ENCODE results near the gene CGB1. TPM values are rescaled to one million over a fixed set of nuclear protein-coding genes. Genes with fewer than 3 reads are reported as not detected.
"Not testable (repeated sequence)": the region's sequence is repeated elsewhere in the genome, so short reads cannot be mapped to it uniquely, and the experiment has no call there.

CGB1 gene
- total RNA-seq, 1 donor from 2014 or later, result 13.7 TPM

- not testable (repeated sequence) for H3K36me3 ChIP-seq (ENCODE audit: control insufficient read depth, insufficient read depth, low read length); H3K4me3 ChIP-seq (ENCODE audit: low read depth, low read length); H3K27me3 ChIP-seq (ENCODE audit: control insufficient read depth, insufficient read depth, low read length); DNase-seq (ENCODE audit: low read depth)
- peak; percentile 43 for TF ChIP-seq CTCF (IDR thresholded peaks at IDR 0.05; ENCODE audit: insufficient read depth, low read length, poor library complexity, severe bottlenecking)
These were observed 4.9 kb downstream of the CGB1 start, which contains the start of gene CGB2 for GRCh38 chr19:49031642-49032301. CGB2 (plus strand) TSS chr19:49031890; CDS start chr19:49032096, 206 bp downstream.

GRCh38 chr19:49030323-49030722, 6.4 kb downstream of the CGB1 start:
- not testable (repeated sequence) for H3K27me3 ChIP-seq (ENCODE audit: control insufficient read depth, insufficient read depth, low read length); DNase-seq (ENCODE audit: low read depth); H3K4me3 ChIP-seq (ENCODE audit: low read depth, low read length); H3K36me3 ChIP-seq (ENCODE audit: control insufficient read depth, insufficient read depth, low read length)

GRCh38 chr19:49029749-49030148, 6.9 kb downstream of the CGB1 start:
- H3K36me3 ChIP-seq (ENCODE audit: control insufficient read depth, insufficient read depth, low read length); H3K4me3 ChIP-seq (ENCODE audit: low read depth, low read length); DNase-seq (ENCODE audit: low read depth); H3K27me3 ChIP-seq (ENCODE audit: control insufficient read depth, insufficient read depth, low read length): not testable (repeated sequence)

GRCh38 chr19:49028686-49029085, 8.0 kb downstream of the CGB1 start:
- not testable (repeated sequence) for H3K27me3 ChIP-seq (ENCODE audit: control insufficient read depth, insufficient read depth, low read length); H3K4me3 ChIP-seq (ENCODE audit: low read depth, low read length); DNase-seq (ENCODE audit: low read depth); H3K36me3 ChIP-seq (ENCODE audit: control insufficient read depth, insufficient read depth, low read length)

- not testable (repeated sequence) for DNase-seq (ENCODE audit: low read depth); H3K27me3 ChIP-seq (ENCODE audit: control insufficient read depth, insufficient read depth, low read length); H3K4me3 ChIP-seq (ENCODE audit: low read depth, low read length); H3K36me3 ChIP-seq (ENCODE audit: control insufficient read depth, insufficient read depth, low read length)
These were observed 11.1 kb downstream of the CGB1 start for GRCh38 chr19:49025599-49025998.

GRCh38 chr19:49025088-49025487, 11.6 kb downstream of the CGB1 start:
- not testable (repeated sequence) for H3K36me3 ChIP-seq (ENCODE audit: control insufficient read depth, insufficient read depth, low read length); H3K27me3 ChIP-seq (ENCODE audit: control insufficient read depth, insufficient read depth, low read length); H3K4me3 ChIP-seq (ENCODE audit: low read depth, low read length); DNase-seq (ENCODE audit: low read depth)

- DNase-seq (ENCODE audit: low read depth); H3K36me3 ChIP-seq (ENCODE audit: control insufficient read depth, insufficient read depth, low read length); H3K27me3 ChIP-seq (ENCODE audit: control insufficient read depth, insufficient read depth, low read length); H3K4me3 ChIP-seq (ENCODE audit: low read depth, low read length): not testable (repeated sequence)
These were observed 12.5 kb downstream of the CGB1 start, which contains the start of gene CGB3 for GRCh38 chr19:49024233-49024632. CGB3 (minus strand) TSS chr19:49024333; CDS start chr19:49023971, 362 bp downstream.

- Histone ChIP-seq H3K27me3 (ENCODE audit: control insufficient read depth, insufficient read depth, low read length) (no peaks in the 10 kb centered on the region), H3K36me3 (ENCODE audit: control insufficient read depth, insufficient read depth, low read length) (no peaks in the 10 kb centered on the region), H3K4me3 (ENCODE audit: low read depth, low read length) (no peak overlapping the region)
- DNase-seq (ENCODE audit: low read depth), result no peak
- TF ChIP-seq CTCF (IDR thresholded peaks at IDR 0.05; ENCODE audit: insufficient read depth, low read length, poor library complexity, severe bottlenecking), result no peak
These were observed 14.6 kb downstream of the CGB1 start for GRCh38 chr19:49022116-49022515.
